Hepatocyte (in vitro differentiated cells): ENCODE data around the gene NUBP2. TPM values are rescaled to one million over a fixed set of nuclear protein-coding genes. Genes with fewer than 3 reads are reported as not detected.

Experiments
- DNase-seq: peaks from one replicate; pipeline ENCODE4 v3.0.0-alpha.2; 2016; ENCODE audit warnings: low spot score
- H2AFZ ChIP-seq: fragments of 200-600 bp; sonication (generic); 2 replicates; pipeline ENCODE4 v1.6.0; 2016; ENCODE audit warnings: antibody characterized with exemption, mild to moderate bottlenecking
- H3K27ac ChIP-seq: fragments of 200-600 bp; sonication (generic); 2 replicates; pipeline ENCODE4 v1.5.1; 2016; ENCODE audit warnings: mild to moderate bottlenecking
- H3K27me3 ChIP-seq: fragments of 200-600 bp; sonication (generic); 2 replicates; pipeline ENCODE4 v1.6.1; 2016
- H3K36me3 ChIP-seq: fragments of 200-600 bp; sonication (generic); replicated peaks from 2 replicates; pipeline ENCODE4 v1.5.1; 2016; ENCODE audit warnings: low read depth; ENCODE audit not compliant: insufficient read depth
- H3K4me1 ChIP-seq: fragments of 200-600 bp; sonication (generic); 2 replicates; pipeline ENCODE4 v1.5.1; 2016; ENCODE audit warnings: mild to moderate bottlenecking, moderate library complexity; ENCODE audit not compliant: insufficient read depth
- H3K4me2 ChIP-seq: fragments of 200-600 bp; sonication (generic); 2 replicates; pipeline ENCODE4 v1.6.0; 2016
- H3K4me3 ChIP-seq: fragments of 200-600 bp; sonication (generic); 2 replicates; pipeline ENCODE4 v1.5.1; 2016; ENCODE audit warnings: mild to moderate bottlenecking
- H3K79me2 ChIP-seq: fragments of 200-600 bp; sonication (generic); 2 replicates; pipeline ENCODE4 v1.6.0; 2017; ENCODE audit warnings: mild to moderate bottlenecking
- H3K9me2 ChIP-seq: fragments of 200-600 bp; sonication (generic); replicated peaks from 2 replicates; pipeline ENCODE4 v1.6.0; 2017; ENCODE audit warnings: mild to moderate bottlenecking; ENCODE audit not compliant: insufficient read depth
- H3K9me3 ChIP-seq: fragments of 200-600 bp; sonication (generic); 2 replicates; pipeline ENCODE4 v1.5.1; 2016; ENCODE audit warnings: low read depth, mild to moderate bottlenecking
- H4K20me1 ChIP-seq: fragments of 200-600 bp; sonication (generic); 2 replicates; pipeline ENCODE4 v1.6.0; 2016; ENCODE audit warnings: mild to moderate bottlenecking; ENCODE audit not compliant: insufficient read depth, poor library complexity, severe bottlenecking
- EZH2 ChIP-seq: fragments of 200-600 bp; sonication (generic); IDR thresholded peaks from 2 replicates; pipeline ENCODE4 v1.6.1; 2016; ENCODE audit warnings: antibody characterized with exemption, mild to moderate bottlenecking, borderline replicate concordance
- EZH2phosphoT487 ChIP-seq: fragments of 200-600 bp; sonication (generic); IDR thresholded peaks from one replicate; pipeline ENCODE4 v1.6.1; 2018; ENCODE audit warnings: antibody characterized with exemption, mild to moderate bottlenecking, low read depth, moderate library complexity; ENCODE audit not compliant: unreplicated experiment, severe bottlenecking
- WGBS: methylation state at CpG from one replicate; pipeline ENCODE4 v1.1.6; 2016; ENCODE audit warnings: low lambda C conversion rate; ENCODE audit errors: missing lambda C conversion rate; 5-methylcytosine and 5-hydroxymethylcytosine counted together
- polyA plus RNA-seq: library from polyadenylated mRNA; unstranded; fragments of >200 nt; fragmentation: Nextera tagmentation; extraction: Ambion mirVana; gene quantifications from 2 replicates; pipeline ENCODE4 v1.2.1, GENCODE V29; 2016
- total RNA-seq: library from RNA; depleted of rRNA; stranded (reverse); fragments of >200 nt; gene quantifications from 2 replicates; pipeline ENCODE4 v1.2.3, GENCODE V29; 2014
- TF ChIP-seq, protein P1 (sequence below): fragments of 200-600 bp; sonication (generic); IDR thresholded peaks from 2 replicates; pipeline ENCODE4 v1.5.1; 2016; ENCODE audit warnings: antibody characterized with exemption, mild to moderate bottlenecking; ENCODE audit not compliant: poor library complexity

NUBP2 gene
- total and polyA plus RNA-seq, 2 experiments from 2014 or later, result 85.4 to 101 TPM

GRCh38 chr16:1767116-1767994, 15.4 kb upstream of the NUBP2 start:
- Histone ChIP-seq H4K20me1 (peaks cover 7% of the 10 kb centered on the region), H3K36me3 (no peaks in the 10 kb centered on the region), H3K4me3 (no peak overlapping the region), H3K4me2 (no peak overlapping the region), H2AFZ (no peak overlapping the region), H3K27me3 (no peaks in the 10 kb centered on the region), H3K27ac (no peak overlapping the region), H3K79me2 (peaks cover 9% of the 10 kb centered on the region), H3K4me1 (peaks cover 17% of the 10 kb centered on the region), H3K9me2 (no peaks in the 10 kb centered on the region), H3K9me3 (no peaks in the 10 kb centered on the region)
- DNase-seq, result no peak
- WGBS, result 95% methylated on average over 37 of the region's 42 CpGs
- TF ChIP-seq EZH2phosphoT487, result no peak
- TF ChIP-seq EZH2, result no peak
- TF ChIP-seq, protein P1, sequence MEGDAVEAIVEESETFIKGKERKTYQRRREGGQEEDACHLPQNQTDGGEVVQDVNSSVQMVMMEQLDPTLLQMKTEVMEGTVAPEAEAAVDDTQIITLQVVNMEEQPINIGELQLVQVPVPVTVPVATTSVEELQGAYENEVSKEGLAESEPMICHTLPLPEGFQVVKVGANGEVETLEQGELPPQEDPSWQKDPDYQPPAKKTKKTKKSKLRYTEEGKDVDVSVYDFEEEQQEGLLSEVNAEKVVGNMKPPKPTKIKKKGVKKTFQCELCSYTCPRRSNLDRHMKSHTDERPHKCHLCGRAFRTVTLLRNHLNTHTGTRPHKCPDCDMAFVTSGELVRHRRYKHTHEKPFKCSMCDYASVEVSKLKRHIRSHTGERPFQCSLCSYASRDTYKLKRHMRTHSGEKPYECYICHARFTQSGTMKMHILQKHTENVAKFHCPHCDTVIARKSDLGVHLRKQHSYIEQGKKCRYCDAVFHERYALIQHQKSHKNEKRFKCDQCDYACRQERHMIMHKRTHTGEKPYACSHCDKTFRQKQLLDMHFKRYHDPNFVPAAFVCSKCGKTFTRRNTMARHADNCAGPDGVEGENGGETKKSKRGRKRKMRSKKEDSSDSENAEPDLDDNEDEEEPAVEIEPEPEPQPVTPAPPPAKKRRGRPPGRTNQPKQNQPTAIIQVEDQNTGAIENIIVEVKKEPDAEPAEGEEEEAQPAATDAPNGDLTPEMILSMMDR, result no peak

- H3K4me1 ChIP-seq, result peaks cover 17% of the 10 kb centered on the region
These were observed 14.5 kb upstream of the NUBP2 start for GRCh38 chr16:1768061-1768766.

GRCh38 chr16:1768767-1769401, 13.9 kb upstream of the NUBP2 start:
- Histone ChIP-seq H3K4me3 (no peak overlapping the region), H3K79me2 (peaks cover 17% of the 10 kb centered on the region), H3K4me1 (peaks cover 18% of the 10 kb centered on the region), H3K9me3 (no peaks in the 10 kb centered on the region), H3K9me2 (no peaks in the 10 kb centered on the region), H4K20me1 (peaks cover 12% of the 10 kb centered on the region), H2AFZ (no peak overlapping the region), H3K27me3 (no peaks in the 10 kb centered on the region), H3K27ac (no peak overlapping the region), H3K36me3 (no peaks in the 10 kb centered on the region), H3K4me2 (no peak overlapping the region)
- no peak for DNase-seq
- TF ChIP-seq EZH2, result no peak
- TF ChIP-seq, protein P1, result no peak
- WGBS, result 90% methylated on average over 9 of the region's 26 CpGs

More at GRCh38 chr16:1768061-1768766, 14.5 kb upstream of the NUBP2 start:
- Histone ChIP-seq H2AFZ (no peak overlapping the region), H3K4me2 (no peak overlapping the region), H3K9me3 (no peaks in the 10 kb centered on the region), H3K27ac (no peak overlapping the region), H4K20me1 (peaks cover 7% of the 10 kb centered on the region), H3K27me3 (no peaks in the 10 kb centered on the region), H3K79me2 (peaks cover 13% of the 10 kb centered on the region), H3K9me2 (no peaks in the 10 kb centered on the region), H3K36me3 (no peaks in the 10 kb centered on the region), H3K4me3 (no peak overlapping the region)
- TF ChIP-seq EZH2phosphoT487 (no peak), EZH2 (no peak)
- TF ChIP-seq, protein P1, result no peak
- 92% methylated on average over 31 of the region's 41 CpGs for WGBS
- no peak for DNase-seq
